GM21619 (cell line): ENCODE results near the gene FSTL1.
A peak's percentile ranks its signal among the peaks of the same experiment; 100 is the strongest.
"Not testable (repeated sequence)": the region's sequence is repeated elsewhere in the genome, so short reads cannot be mapped to it uniquely, and the experiment has no call there.

Source experiments
- ATAC-seq: cut with Tn5 transposase; IDR thresholded peaks from one replicate; pipeline ENCODE4 v1.9.1; 2021; ENCODE audit not compliant: unreplicated experiment

Gene FSTL1

DNA sequence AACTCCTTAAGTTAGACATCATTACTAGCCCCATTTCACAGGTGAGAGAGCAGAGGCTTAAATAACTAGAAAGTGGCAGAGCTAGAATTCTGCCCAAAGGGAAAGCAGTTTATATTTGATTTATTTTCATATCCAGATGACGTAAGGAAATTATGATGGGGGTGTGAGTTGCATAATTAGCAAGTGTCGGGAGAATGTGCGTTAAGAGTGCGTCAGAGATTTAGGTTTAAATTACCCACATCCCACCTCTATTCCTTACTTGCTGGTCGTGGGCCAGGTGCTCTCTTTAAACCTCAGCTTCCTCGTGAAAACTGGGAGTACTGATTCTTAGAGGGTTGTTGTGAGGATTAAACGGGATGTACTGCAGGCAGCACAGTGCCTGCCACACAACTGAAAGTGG lies 32.3 kb downstream of the FSTL1 start:
- ATAC-seq = no peak

DNA sequence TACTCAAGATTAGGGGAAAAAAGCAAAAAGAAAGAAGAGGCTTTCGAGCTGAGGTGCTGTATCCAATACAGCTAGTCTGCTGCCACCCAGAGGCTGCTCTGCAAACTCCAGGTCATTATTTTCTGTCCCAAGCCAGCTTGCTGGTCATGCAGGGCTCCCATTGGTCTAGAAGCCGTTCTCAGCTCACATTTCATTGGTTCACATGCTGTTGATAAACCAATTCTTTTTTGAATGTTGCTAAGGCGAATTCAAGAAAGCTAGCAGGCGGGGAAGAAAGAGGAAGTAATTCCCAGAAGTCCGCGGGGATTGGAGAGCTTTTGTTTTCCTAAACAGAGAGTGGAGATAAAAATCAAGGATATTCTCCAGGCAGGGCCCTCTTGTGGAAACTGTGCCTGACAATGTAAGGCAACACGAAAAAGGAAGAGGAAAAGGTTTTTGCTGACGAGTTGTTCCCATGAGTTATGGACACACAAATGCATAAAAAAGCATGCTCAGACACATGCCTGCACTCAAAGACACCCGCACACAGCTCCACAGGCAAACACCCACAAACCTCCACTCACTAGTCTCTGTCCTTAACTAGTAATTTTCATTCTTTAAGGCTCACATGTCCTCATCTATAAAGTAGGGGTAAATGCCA lies 33.4 kb downstream of the FSTL1 start:
- ATAC-seq = peak; percentile 99

GRCh38 chr3:120416868-120417267 lies 33.9 kb downstream of the FSTL1 start:
- ATAC-seq = peak; percentile 29

GRCh38 chr3:120415756-120416155 lies 35.0 kb downstream of the FSTL1 start:
- no peak for ATAC-seq

- ATAC-seq = no peak
Observed at GRCh38 chr3:120410541-120410940, 40.3 kb downstream of the FSTL1 start.

GRCh38 chr3:120410116-120410515 lies 40.7 kb downstream of the FSTL1 start:
- ATAC-seq = no peak

DNA sequence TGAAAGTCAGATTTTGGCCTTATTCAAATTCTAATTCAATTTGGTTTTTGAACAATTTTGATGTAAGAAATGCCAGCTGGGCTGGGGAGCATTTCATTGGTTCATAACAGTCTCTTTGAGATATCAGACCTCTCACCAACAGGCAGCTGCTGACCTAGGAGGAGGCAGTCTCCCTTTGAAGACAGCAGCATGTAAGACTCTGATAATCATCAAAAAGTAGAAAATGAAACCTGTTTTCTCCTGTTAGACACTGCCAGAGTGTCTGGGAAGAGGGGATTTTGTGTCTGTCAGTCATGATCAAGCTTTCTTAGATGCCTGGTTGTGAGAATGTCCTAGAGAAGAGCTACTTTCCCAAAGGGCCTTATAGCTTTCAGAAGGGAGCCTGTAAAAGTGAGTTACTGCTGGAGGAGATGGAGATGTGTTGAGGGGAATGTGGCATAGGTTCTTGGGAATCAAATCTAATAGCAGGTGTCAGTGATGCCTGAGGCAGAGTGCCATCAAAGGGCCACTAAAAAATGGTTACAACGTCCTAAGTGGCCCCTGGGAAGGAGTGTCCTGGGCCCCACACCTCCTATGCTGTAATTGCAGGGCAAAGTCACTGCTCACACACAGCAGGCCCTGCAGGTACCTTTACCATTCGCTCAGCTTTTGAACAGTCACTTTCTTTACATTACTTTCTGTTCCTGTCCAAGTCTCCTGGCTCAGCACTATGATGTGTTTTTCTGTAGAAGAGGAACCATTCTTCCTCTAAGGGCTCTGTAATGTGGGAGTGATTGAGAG lies 43.1 kb downstream of the FSTL1 start:
- no peak for ATAC-seq

- no peak for ATAC-seq
Observed at GRCh38 chr3:120404876-120405275, 45.9 kb downstream of the FSTL1 start.

GRCh38 chr3:120402257-120402656 lies 48.5 kb downstream of the FSTL1 start:
- ATAC-seq = no peak

- ATAC-seq = peak; percentile 95
Observed at GRCh38 chr3:120399372-120399771, 51.4 kb downstream of the FSTL1 start.

DNA sequence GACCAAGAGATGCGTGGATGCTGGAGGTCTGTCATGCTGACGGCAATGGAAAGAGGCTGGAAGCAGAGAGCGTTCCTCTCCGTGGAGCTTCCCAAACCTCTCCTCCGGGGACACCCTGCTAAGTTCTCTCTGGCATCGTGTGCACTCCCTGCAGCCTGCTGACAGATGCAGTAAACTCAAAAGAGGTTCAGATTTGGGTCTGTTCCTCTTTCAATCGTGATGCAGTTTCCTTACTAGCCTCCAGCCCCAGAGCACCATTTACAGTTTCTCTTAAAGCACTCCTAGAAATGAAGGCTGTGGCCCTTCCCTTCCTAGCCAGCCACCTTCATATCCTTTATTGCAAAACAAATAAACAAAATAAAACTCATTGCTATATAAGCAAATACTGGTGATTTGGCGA lies 54.3 kb downstream of the FSTL1 start:
- no peak for ATAC-seq

- ATAC-seq = no peak
Observed at GRCh38 chr3:120394347-120394746, 56.4 kb downstream of the FSTL1 start.

GRCh38 chr3:120393761-120394160 lies 57.0 kb downstream of the FSTL1 start:
- no peak for ATAC-seq

- no peak for ATAC-seq
Observed at GRCh38 chr3:120393243-120393642, 57.5 kb downstream of the FSTL1 start.

GRCh38 chr3:120382941-120383447 lies 67.8 kb downstream of the FSTL1 start:
- ATAC-seq = no peak

DNA sequence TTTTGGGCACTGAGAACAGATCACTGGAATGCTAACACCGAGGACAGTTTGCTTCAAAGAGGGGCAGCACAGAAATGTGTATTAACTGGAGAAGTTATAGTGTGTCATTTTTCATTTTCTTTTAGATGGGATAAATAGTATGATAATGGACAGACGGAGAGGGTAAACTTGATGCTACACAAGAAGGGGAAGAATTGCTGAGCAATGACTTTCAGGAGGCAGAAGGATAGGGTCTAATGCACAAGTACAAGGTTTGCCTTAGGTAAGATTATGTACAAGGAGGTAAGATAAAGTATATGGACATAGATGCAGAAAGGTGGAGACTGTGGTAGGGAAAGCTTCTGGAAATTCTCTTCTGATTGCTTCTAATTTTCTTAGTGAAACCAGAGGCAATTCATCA lies 69.3 kb downstream of the FSTL1 start:
- no peak for ATAC-seq

GRCh38 chr3:120377948-120378347 lies 72.8 kb downstream of the FSTL1 start:
- not testable (repeated sequence) for ATAC-seq

DNA sequence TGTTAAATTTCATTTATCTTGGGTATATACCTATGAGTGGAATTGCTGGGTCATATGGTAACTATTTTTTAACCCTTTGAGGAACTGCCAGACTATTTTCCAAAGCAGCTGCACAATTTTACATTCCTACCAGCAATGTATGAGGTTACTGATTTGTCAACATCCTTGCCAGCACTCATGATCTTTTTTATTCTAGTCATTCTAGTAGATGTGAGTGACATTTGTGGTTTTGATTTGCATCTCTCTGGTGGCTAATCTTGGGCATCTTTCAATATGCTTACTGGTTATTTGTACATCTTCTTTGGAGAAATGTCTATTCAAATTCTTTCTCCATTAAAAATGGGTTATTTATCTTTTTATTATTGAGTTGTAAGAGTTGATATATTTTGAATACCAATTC lies 80.3 kb downstream of the FSTL1 start:
- ATAC-seq = peak; percentile 55

DNA sequence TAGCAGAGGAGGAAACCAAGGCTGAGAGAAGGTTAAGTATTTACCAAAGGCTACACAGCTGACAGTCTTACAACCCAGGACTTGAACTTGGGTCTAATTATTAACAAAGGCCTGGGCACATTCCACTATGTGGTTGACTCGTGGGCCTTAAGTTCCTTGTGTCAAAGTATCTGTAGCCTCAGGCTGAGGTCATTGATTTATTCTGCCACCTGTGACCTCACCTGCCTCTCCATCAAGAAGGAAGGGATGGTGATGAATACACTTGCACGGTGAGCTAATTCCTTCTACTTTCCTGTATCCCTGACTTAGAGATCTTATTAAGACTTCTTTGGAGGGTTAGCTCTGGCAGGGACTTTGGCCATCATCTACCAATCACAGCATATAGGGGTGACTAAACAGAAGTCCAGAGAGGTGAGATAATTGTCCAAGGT lies 81.7 kb downstream of the FSTL1 start:
- peak; percentile 92 for ATAC-seq

- ATAC-seq = no peak
Observed at GRCh38 chr3:120368172-120368571, 82.6 kb downstream of the FSTL1 start.

- ATAC-seq = no peak
Observed at GRCh38 chr3:120364821-120365220, 86.0 kb downstream of the FSTL1 start.

DNA sequence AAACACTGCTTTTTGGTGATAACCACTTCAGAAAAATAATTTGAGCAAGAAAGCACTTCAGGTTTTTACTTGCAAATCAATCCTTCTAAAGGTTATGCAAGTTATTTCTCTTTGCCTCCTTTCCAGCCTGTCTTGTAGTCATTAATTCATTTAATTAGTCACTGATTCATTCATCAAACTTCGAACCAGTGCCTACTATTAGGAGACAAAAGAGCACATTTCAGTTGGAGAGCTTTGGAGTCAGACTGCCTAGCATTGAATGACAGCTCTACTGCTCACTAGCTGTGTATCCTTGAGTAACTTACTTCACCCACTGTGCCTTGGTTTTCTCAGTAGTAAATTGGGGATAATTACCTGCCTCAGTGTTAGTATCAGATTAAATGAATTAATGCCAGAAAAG lies 86.7 kb downstream of the FSTL1 start:
- ATAC-seq = no peak
